Fibroblast of upper back skin (primary cell): Measurements from ENCODE around the gene AFMID.
A peak's percentile ranks its signal among the peaks of the same experiment; 100 is the strongest.

Experiments
- DNase-seq: peaks from one replicate; pipeline ENCODE4 v3.0.0-alpha.2; 2013

Gene AFMID

DNA sequence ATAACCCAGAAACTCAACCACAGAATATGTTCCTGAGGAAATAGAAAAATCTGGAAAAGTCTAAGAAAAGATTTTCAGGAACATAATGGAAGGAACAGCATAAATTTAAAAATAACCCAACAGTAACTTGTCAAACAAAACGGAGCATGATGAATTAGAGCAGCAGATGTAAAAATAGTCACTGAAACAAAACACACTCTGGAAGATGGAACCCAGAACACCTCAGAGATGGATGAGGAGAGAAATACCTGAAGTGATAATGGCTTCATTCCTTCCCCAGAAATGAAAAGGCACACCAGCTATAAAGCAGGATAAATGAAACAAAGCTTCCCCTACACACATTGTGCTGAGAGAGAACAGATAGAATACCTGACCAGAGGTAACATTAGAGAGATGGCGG, 6.7 kb upstream of the AFMID start:
- no peak for DNase-seq

DNA sequence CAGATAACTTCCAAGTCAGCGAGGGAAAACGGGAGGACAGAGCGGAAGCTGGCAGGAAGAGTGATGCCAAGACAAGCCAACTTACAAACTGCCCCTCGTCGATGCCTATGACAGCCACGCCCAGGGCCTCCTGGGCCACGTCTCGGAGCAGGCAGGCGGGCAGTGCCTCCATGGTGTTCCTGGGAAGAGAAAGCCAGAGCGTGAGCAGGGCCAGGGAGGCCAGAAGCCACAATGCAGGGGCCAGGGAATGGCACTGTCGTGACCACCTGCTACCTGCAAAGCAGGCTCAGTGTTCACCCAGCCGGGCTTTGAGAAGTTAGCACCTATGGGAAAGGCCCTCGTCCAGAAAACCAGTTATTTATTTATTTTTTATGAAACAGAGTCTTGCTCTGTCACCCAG, 4.7 kb upstream of the AFMID start:
- DNase-seq = no peak

GRCh38 chr17:78183916-78184315, 3.2 kb upstream of the AFMID start:
- DNase-seq = no peak

GRCh38 chr17:78184351-78184750, 2.8 kb upstream of the AFMID start:
- no peak for DNase-seq

- DNase-seq = no peak
Observed at GRCh38 chr17:78184868-78185267, 2.3 kb upstream of the AFMID start.

DNA sequence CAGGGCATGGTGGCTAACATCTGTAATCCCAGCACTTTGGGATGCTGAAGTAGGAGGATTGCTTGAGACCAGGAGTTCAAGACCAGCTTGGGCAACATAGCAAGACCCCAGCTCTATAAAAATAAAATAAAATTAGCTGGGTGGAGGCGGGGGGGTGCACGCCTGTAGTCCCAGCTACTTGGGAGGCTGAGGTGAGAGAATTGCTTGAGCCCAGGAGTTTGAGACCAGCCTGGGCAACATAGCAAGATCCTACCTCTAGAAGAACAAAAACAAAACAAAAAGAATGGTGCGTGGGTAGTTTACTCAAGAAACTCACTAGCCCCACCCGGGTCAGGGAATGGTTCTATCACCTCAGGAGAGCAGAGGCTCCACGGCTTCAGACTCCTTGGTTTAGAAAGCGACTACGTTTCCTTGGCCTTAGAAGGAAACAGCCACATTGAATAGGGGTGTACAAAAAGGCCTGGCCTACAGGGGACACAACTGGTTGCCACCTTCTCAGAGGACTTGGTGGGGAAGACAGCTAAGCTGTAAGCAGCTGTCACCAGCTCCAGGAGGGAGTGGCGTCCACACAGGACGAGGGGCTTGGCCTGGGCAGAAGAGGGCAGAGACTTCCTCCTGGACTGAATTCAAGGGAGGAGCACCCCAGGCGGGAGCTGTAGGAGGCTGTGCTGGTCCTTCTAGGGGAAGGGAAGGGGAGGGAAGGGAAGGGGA, 1.0 kb upstream of the AFMID start:
- DNase-seq = no peak

- DNase-seq = no peak
Observed at GRCh38 chr17:78196716-78197115, 9.6 kb downstream of the AFMID start.

- no peak for DNase-seq
Observed at GRCh38 chr17:78197147-78197832, 10.1 kb downstream of the AFMID start.

- DNase-seq = no peak
Observed at GRCh38 chr17:78200451-78200850, 13.3 kb downstream of the AFMID start.

GRCh38 chr17:78202666-78203065, 15.5 kb downstream of the AFMID start:
- no peak for DNase-seq

- DNase-seq = no peak
Observed at GRCh38 chr17:78204387-78205123, 17.4 kb downstream of the AFMID start.

DNA sequence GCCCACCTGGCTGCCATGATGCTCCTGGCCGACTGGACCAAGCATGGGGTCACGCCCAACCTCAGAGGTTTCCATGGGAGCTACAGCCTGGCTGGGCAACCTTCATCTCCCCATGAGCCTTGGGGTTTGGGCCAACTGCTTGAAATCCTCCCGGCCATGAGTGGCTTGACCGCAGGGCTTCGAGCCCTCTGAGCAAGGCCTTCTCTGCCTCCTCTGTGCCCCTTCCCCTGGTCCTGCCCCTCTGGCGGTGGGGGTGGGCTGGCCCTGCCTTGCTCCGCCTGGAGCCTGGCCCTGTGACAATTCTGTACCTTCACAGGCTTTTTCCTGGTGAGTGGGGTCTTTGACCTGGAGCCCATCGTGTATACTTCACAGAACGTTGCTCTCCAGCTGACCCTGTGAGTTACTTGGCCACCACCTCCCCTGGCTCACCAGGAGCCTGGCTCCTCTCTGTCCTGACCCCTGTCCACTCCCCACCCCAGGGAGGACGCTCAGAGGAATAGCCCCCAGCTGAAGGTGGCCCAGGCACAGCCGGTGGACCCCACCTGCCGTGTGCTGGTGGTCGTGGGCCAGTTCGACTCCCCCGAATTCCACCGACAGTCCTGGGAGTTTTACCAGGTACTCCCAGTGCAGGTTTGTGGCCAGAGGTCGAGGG, 18.1 kb downstream of the AFMID start:
- no peak for DNase-seq

GRCh38 chr17:78206298-78206697, 19.1 kb downstream of the AFMID start:
- no peak for DNase-seq

DNA sequence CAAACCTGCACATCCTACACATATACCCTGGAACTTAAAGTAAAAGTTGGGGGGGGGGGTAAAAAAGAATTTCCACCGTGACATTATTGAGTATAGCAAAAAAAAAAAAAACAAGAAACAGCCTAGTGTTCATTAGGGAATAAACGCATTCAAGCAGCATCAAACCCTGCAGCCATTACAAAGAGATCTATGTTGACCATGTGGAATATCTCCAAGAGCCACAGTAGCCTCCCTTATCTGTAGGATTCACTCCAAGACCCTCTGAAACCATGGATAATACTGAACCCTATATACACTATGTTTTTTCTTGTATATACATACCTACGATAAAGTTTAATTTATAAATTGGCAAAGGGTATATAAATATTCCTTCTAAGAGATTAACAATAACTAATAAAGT, 21.3 kb downstream of the AFMID start:
- DNase-seq = no peak

- DNase-seq = no peak
Observed at GRCh38 chr17:78210111-78210510, 22.9 kb downstream of the AFMID start.

GRCh38 chr17:78211032-78211431, 23.9 kb downstream of the AFMID start:
- no peak for DNase-seq

DNA sequence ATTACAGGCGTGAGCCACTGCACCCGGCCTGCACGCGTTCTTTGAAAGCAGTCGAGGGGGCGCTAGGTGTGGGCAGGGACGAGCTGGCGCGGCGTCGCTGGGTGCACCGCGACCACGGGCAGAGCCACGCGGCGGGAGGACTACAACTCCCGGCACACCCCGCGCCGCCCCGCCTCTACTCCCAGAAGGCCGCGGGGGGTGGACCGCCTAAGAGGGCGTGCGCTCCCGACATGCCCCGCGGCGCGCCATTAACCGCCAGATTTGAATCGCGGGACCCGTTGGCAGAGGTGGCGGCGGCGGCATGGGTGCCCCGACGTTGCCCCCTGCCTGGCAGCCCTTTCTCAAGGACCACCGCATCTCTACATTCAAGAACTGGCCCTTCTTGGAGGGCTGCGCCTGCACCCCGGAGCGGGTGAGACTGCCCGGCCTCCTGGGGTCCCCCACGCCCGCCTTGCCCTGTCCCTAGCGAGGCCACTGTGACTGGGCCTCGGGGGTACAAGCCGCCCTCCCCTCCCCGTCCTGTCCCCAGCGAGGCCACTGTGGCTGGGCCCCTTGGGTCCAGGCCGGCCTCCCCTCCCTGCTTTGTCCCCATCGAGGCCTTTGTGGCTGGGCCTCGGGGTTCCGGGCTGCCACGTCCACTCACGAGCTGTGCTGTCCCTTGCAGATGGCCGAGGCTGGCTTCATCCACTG, 27.0 kb downstream of the AFMID start, which contains the start of gene BIRC5:
Gene BIRC5, plus strand, starts transcription at position 238 of the 690 bp plus-strand sequence. Its CDS starts 64 bp downstream, at position 302.
- peak; percentile 85 for DNase-seq

DNA sequence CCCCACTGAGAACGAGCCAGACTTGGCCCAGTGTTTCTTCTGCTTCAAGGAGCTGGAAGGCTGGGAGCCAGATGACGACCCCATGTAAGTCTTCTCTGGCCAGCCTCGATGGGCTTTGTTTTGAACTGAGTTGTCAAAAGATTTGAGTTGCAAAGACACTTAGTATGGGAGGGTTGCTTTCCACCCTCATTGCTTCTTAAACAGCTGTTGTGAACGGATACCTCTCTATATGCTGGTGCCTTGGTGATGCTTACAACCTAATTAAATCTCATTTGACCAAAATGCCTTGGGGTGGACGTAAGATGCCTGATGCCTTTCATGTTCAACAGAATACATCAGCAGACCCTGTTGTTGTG, 27.5 kb downstream of the AFMID start:
- no peak for DNase-seq

- DNase-seq = no peak
Observed at GRCh38 chr17:78219396-78220150, 32.4 kb downstream of the AFMID start.

DNA sequence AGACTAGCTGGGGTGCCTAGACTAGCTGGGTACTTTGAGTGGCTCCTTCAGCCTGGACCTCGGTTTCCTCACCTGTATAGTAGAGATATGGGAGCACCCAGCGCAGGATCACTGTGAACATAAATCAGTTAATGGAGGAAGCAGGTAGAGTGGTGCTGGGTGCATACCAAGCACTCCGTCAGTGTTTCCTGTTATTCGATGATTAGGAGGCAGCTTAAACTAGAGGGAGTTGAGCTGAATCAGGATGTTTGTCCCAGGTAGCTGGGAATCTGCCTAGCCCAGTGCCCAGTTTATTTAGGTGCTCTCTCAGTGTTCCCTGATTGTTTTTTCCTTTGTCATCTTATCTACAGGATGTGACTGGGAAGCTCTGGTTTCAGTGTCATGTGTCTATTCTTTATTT, 35.9 kb downstream of the AFMID start:
- DNase-seq = no peak

GRCh38 chr17:78223765-78224164, 36.6 kb downstream of the AFMID start:
- no peak for DNase-seq
